NK-92 (cell line): ENCODE measurements around the gene ARCN1.
A peak's percentile ranks its signal among the peaks of the same experiment; 100 is the strongest.
"Not testable (repeated sequence)": the region's sequence is repeated elsewhere in the genome, so short reads cannot be mapped to it uniquely, and the experiment has no call there.

Experiments
- DNase-seq: peaks from one replicate; lab custom pipeline; 2025; ENCODE audit not compliant: unreplicated experiment; lab: John Stamatoyannopoulos, UW

ARCN1 gene

DNA sequence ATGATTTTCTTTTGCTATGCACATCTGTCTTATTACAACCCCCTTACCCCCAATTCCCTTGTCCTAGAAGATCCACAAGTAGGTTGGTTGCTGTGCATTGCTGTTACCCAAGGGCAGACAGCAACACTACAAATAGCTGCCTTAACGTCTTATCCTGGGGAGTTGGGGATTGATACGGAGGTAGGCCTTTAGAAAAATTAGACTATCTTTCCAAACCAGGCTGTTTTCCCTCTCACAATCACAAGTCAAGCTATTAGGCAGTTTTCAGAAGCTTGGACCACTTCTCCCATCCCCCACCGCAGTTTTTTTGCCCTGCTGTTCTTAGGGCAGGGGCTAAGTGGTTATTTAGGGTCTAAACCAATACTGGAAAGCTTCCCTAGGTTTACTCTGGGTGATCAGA lies 32.4 kb downstream of the ARCN1 start:
- DNase-seq: no peak

DNA sequence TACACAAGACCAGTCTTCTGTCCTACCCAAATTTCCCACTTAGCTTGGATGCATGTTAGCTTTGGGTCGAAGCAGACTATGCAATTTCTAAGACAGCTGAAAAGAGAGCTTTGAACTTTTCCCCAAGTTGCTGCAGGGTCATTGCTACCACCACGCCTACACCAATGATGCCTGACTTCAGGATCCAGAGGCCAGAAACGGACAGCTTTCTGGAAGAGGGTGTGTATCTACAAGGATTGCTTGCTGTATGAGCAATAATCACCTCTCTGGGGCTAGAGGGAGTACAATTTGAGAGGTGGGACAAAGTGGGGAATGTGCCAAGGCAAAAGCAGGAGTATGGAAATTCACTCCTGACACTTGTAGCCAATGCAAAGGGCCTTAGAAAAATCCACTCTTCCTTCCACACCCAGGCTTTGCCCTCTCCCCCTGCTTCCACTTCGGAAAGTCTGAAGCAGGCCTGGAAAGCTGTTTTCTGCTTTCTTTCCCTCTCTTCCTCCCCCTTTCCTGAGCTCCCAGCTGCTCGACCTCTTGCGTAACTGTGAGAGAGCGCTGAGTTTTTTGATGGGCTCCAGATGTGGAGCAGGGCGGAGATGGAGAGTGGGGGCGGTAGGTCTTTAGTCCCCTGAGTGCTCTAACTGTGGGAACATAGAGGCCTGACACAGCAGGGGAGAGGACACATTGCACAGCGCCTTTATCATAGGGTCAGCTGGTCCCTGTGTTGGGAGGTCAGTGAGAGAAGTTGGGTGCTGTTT lies 33.1 kb downstream of the ARCN1 start:
- DNase-seq: no peak

DNA sequence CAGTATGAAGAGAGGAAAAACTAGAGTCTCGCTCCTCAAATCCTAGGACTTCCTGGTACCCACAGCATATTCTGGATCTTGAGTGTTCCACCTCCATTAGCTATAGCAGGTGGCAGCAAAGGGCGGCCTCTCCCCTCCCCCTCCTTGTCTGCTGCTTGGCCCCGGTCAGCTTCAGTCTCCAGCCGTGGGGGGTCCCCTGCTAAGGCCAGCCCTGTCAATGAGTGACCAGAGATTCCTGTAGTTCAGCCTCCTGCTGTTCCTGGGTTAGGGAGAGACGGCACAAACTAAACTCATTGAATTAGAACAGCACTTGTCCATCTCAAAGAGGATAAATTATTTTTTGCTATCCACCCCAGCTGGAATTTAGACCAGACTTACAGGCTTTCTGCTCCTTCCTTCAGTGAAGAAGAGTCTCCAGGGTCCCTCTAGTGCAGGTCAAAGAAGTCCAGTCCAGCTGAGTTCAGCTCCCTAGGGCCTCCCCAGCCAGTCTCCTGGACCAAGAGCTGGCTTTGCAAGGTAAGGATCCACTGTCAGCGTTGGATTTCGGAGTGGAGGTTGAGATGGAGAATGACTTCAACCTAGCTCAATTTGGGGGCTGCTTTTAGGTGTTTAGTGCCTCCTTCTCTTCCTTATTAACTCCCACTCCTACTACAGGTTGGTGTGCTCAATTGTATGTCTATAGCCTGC lies 34.1 kb downstream of the ARCN1 start:
- DNase-seq: no peak

DNA sequence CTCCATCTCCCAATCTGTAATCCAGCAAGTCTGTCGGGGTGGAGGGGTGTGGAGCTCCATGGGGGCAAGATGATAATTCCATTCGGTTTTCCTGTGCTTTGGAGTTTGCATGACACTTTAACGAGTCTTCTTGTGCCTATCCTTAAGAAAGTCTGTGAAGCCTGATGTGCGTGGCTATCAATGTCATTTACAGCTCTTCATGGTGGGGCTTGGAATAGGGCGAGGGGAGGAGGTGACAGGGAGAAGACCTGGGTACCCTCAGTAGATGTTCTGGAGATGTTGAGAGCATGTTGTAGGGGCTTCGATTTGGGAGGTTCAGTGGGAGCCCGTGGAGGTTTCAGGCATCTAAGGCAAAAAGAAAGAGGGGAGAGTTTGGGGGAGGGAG lies 34.6 kb downstream of the ARCN1 start:
- no peak for DNase-seq

DNA sequence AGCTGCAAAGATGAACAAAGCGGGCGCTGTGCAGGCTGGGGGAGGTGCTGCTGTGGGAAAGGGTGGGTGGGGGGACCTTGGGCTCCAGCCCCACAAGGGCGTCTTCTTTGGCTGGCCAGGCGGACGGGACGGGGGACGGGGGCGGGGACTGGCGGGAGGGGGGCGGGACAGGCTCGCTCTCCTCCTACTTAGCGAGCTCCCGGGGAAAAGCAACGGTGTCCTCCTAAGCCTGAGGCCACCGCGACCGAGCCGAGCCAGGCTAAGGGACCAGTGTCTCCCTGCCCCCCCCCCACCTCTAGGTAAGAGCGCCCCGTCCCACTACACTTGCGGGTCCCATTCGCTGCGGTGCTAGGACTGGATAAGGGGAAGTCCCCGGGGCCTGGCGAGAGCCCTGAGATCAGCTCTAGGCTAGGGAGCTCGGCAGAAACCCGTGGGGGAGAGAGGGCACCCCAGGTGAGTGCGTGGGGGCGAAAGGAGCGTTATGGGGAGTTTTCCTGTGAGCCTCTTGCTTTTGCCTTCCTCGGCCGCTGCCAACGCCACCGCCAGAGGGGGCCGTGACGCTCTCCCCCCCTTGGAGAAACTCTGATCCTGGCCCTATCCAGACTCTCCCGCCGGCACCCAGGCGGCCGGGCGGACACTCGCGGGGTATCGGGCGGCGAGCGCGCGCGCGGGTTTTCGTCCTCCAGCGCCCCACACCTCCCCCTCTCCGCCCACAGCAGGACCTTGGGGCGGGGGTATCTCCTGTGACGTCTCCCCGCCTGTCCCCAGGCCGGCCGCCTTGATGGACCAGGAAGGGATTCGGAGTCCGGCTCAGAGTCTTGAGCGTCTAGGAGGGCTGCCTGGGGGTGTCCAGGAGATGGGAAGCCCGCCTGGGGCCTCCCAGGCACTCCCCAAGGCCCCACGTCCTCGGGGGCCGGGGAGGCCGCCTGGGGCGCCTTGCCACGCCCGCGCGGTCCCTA lies 35.5 kb downstream of the ARCN1 start, which contains the start of gene PHLDB1:
Gene PHLDB1, plus strand, starts transcription at position 215 of the 959 bp plus-strand sequence. CDS start 6,222 bp downstream, outside the sequence.
- DNase-seq: no peak

DNA sequence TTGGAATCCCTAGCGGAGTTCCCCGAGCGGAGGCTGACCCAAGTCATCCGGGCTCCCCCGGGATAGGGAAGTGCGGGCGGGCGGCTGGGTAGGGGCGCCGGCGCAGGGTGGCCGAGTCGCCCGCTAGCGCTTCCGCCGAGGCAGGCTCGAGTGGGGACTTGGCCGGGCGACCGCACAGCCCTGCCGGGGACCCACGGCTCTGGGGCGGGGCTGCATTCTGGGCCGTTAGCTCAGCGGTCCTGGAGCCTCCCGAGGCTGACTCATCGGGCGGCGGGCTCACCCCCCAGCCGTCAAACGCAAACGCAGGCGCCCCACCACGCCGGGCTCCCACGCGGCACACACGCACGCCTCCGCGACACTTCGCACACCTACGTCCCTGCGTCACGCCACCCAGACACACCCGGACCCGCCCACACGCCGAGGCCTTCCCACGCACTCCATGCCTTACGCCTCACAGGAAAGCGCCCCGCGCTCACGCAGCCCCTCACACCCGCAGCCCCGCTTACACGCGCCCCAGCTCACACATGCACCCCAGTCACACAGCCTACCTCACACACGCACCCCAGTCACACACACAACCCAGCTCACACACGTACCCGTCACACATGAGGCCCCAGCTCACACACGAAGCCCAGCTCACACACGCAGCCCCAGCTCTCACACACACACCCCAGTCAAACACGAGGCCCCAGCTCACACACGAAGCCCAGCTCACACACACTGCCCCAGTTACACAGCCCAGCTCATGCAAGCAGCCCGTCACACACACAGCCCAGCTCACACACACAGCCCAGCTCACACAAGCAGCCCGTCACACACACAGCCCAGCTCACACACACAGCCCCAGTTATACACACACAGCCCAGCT lies 36.4 kb downstream of the ARCN1 start:
- peak; percentile 41 for DNase-seq

DNA sequence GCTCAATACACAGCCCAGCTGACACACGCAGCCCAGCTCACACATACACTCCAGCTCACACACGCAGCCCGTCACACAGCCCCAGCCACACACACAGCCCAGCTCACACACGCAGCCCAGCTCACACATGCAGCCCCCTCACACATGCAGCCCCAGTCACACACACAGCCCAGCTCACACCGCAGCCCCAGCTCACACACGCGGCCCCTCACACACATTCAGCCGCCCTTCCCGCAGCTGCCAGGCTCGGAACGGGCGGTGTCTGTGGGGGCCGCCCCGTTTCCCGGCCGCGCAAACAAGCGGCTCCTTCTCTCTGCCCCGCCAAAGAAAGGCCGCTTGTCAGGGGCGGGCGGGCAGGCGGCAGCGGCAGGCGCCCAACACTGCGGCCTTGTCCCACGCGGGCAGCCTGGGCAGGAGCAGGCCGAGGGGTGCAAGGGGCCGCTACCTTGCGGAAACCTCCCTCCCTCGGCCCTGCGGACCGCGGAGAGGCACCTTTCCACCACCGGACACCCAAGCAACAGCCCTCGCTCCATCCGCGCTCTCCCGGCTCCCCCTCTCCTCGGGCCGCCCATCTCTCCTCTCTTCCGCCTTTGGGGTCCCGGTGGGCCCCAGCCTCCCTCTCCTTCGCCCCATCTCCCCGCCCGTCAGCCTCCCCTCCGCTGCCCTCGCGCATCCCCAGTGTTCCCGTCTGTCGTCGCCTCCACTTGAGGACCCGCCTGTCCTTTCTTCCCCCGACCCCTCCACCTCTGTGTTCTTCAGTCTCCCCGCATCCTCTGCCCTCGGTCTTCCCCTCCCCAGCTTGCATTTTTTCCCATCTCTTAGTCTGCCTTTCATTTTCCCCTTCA lies 37.4 kb downstream of the ARCN1 start:
- DNase-seq: no peak

DNA sequence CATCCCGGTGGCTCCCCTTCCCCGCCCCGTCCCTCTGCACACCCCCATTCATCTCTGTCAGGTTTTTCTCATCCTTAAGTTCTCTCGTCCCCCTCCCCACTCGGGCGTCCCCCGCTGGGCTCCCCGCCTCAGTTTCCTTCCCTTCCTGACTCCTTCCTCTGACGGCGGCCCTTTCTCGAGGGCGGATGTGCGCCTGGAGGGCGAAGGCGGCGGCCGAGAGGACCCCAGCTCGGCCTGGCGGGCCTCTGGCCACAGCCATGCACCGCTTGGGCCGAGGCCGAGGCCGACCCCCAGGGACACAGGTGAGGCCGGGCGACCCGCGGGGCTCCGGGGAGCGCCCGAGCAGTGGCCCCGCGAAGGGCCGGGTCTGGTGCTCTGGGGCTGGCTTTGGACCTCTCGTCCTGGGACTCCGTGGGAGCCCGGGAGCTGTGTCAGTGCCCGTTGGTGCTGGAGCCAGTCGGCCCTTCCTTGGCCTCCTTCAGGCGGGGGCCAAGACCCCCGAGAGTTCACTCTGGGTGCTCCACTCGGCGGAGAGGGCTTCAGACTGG lies 38.1 kb downstream of the ARCN1 start:
- DNase-seq: no peak

DNA sequence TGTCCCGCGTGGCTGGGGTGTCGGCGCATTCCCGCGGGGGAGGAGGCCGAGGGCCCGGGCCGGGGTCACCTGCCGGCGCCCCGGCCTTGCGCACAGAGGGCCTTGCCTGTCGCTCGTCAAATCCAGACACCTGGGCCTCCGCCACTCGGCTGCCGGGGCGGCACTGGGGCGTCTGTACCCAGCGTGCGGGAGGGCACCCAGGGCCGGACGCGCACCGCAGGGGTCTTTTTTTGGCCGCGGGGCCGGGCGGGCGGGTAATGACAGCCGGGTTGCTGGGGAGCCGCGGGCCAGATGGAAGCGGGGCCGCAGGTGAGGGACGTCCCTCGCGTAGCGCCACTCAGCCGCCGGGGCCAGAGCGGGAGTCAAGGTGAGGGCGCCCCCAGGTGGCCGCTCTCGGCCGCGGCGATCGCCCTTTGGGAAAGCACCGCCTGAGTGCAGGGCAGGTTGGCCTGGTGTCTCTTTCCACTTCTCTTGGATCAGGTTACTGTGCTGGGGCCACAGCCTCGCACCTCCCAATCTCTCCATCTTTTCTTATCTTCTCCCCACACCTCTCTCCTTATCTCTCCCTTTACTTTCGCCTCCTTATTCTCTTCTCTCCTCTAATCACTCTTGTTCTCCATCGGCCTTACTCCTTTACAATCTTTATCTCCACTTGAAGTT lies 38.7 kb downstream of the ARCN1 start:
- no peak for DNase-seq

DNA sequence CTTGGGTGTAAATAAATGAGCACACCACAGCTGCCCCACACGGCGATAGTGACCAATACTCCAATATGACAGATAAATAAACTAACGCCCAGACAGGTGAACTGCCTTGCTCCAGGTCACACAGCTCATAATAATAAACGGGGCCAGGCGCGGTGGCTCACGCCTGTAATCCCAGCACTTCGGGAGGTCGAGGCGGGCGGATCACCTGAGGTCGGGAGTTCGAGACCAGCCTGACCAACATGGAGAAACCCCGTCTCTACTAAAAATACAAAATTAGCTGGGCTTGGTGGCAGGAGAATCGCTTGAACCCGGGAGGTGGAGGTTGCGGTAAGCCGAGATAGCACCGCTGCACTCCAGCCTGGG lies 39.2 kb downstream of the ARCN1 start:
- DNase-seq: not testable (repeated sequence)

DNA sequence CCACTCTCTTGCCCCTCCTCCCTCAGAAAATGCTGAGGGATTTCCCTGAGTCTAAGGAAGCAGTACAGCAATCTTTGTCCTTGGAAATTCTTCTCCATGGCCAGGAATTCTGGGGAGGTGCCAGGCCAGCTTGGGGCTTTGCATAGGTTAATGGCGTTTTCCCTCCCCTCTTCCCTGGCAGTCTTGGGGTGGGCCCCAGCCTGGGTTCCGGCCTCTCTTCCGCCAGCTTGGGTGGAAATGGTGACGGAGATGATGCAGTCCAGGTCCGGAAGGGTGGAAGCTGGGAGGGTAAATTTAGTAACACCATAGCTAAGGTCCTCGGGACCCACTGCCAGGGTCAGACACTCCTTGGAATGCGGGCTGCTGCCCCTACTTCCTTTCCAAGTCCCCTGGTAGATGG lies 40.2 kb downstream of the ARCN1 start:
- no peak for DNase-seq

DNA sequence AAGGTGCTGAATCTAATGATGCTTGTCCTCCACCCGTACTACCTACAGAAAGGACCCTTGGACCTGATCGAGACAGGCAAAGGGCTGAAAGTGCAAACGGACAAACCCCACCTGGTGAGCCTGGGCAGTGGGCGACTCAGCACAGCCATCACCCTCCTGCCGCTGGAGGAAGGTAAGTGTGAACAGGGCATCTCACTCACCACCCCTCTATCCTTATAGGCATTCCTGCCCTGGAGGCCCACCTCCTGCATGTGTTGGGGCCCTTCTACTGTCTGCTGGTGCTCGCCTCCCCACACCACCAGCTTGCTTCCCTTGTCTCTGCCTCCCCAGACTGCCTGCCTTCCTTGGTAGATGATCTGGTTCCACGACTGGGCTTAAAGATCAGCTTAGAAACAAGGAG lies 42.3 kb downstream of the ARCN1 start:
- DNase-seq: no peak

DNA sequence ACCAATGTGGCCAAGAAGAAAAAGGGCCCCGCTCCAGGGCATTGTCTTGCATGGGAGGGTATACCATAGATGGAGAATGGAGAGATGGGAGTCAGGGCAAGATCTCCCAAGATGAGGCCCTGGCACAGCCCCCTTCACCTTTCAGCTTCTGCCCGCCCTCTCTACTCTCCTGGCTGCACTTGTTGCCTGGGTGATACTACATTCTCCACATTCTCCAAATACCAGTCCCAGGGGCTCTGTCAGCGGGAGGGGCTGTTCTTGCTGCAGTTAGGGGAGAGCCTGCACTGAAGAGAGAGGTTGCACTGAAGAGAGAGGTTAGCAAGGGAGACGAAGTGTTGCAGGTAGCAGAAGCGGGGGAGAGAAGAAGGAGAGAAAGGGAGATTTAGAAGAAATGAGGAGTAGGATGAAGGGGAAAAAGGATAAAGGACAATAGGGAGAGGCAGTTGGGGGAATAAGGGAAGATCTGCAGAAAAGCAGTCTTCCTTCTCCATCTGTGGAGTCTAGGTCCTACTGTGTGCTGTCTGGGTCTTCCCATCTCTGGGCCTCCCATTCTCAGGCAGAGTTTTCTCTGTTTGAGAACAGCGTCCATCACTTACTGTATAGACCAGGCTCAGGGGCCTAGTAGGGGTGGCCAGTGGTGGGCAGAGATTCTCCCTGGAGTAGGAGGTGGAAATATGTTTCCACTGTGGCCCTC lies 43.2 kb downstream of the ARCN1 start:
- no peak for DNase-seq

DNA sequence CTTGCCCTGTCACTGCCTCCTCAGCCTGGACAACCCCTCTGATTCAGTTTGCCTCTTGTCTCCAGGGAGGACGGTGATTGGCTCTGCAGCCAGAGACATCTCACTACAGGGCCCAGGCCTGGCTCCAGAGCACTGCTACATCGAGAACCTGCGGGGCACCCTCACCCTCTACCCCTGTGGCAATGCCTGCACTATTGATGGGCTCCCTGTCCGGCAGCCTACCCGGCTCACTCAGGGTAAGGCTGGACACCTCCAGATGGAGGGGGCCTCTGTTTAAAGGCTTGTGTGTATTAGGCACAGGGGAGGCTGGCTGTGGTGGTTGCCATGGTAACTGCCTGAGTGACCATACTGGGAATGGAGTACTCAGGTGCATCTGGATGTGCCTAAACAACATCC lies 43.8 kb downstream of the ARCN1 start:
- no peak for DNase-seq

DNA sequence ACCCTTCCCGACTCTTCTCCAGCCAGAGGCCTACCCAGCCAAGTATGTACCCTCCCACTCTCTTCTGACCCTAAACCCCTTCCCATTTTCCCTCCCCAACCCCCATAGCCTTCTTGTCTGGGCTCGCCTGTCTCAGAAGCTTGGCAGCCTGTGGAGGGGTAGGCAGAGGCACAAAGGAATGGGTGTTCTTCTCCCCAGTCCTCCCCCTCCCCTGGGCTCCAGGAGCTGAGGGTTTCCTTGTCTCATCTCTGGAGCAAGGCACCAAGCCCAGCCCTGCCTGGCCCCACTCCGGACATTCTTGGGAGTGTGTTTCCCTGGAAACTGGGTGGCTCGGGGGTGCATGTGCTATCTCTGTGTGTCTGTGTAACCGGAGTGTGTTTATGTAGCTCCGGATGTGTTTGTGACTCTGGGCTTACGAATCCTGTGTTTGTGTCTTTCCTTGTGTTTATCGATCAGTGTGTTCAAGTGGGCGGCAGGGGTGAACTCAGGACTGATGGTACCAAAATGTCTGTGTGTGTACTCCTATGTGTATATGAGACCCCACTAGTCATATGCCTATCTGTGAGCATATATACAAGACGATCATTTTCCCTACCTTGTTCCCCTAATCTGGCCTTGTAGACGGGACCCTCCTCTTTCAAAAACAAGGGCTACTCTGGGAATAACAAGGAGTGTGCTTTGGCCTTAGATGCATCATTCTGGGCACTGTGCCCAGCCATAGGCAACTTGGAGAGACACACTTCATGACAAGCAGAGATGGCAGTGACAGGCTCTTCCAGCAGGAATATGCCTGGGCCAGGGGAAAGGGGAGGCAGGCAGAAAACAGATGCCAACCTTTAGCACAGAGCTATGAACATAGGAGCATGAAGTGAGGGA lies 46.1 kb downstream of the ARCN1 start:
- no peak for DNase-seq

DNA sequence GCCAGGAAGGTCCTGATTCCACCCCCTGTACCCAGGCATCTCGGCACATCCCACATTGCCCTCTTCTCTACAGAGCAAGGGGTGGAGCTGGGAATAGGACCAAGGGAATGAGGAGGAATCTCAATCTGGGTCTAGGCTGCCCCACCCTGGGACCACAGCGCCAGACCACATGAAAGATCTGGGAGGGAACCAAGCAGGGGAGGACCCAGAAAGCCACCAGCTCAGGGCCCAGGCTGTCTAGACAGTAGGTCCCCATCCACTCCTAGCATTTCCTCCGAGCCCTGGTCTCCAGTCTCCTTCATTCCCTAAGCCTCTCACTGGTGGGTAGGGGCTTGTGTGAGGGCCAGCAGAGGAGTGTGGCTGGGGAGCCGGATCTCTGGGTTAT lies 46.8 kb downstream of the ARCN1 start:
- DNase-seq: no peak

DNA sequence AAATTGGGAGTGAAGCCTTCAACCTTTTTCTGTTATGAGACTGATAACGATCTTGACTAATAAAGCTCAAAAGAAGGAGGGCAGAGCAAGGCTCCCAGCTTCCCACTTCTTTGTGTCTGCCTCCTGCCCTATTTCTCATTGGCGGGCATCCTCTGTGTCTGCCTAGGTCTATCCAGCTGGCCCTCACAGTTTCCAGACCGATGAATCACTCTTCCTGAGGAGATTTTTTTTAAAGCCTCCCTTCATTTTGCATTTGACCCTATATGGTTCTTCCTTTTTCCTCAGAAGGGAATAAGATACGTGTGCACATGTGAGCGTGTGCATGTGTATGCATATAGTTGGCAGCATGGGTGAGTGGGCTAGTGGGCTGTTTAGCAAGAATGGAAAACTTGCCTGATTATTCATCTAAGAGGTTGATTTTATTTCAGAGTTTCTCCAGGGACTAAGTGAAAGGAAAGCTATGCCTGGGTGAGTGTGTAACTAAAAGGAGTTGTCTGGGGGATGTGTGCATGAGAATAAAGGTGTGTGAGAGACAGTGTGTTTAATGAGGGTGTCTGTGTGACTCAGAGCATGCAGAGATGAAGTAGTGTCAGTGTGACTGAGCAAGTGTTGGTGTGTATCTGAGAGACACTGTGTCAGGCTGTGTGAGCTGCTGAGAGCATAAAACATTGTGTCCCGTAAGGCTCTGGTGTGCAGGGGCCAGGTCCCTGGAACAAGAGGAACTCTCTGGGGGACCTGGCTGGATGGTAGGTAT lies 47.4 kb downstream of the ARCN1 start:
- DNase-seq: no peak
